Measurements from ENCODE around the gene MANBA. TPM values are rescaled to one million over a fixed set of nuclear protein-coding genes. Genes with fewer than 3 reads are reported as not detected.

Gene MANBA
- total and polyA plus RNA-seq, 2 of the 13 experiments (the other 11 are each of a cell fraction or from before 2014, with no cell fraction given), result 11.7 to 33.3 TPM

GRCh38 chr4:102760645-102761295, at the start of gene MANBA (continued):
- TF ChIP-seq KLF15 (CRISPR knock-in tag; IDR thresholded peaks at IDR 0.05; ENCODE audit: borderline replicate concordance) (peak; percentile 69; the same call in 1 of the 2 replicates), PLSCR1 (CRISPR knock-in tag; IDR thresholded peaks at IDR 0.05; ENCODE audit: borderline replicate concordance) (no peak), NFKB2 (CRISPR knock-in tag; IDR thresholded peaks at IDR 0.05; ENCODE audit: borderline replicate concordance) (peak; percentile 68; the same call in 1 of the 2 replicates), ZXDC (CRISPR knock-in tag; IDR thresholded peaks at IDR 0.05) (no peak), ZC3H4 (CRISPR knock-in tag; IDR thresholded peaks at IDR 0.05; ENCODE audit: borderline replicate concordance) (no peak), FOXP1 (IDR thresholded peaks at IDR 0.05) (no peak), FOXP1 (CRISPR knock-in tag; IDR thresholded peaks at IDR 0.05) (no peak; the same call in 1 of the 2 replicates), IKZF4 (CRISPR knock-in tag; IDR thresholded peaks at IDR 0.05; ENCODE audit: borderline replicate concordance, low read depth, not compliant biosample characterization) (no peak), SNAPC2 (CRISPR knock-in tag; IDR thresholded peaks at IDR 0.05) (0 out of 2 replicates have a peak, but pooled peaks have one; percentile 61), ZBTB43 (CRISPR knock-in tag; conservative IDR thresholded peaks at IDR 0.05) (no peak; the same call in 1 of the 2 replicates), ZNF597 (CRISPR knock-in tag; IDR thresholded peaks at IDR 0.05) (no peak), MTA1 (CRISPR knock-in tag; IDR thresholded peaks at IDR 0.05; ENCODE audit: borderline replicate concordance) (peak; percentile 85; the same call in 1 of the 2 replicates), ZNF747 (CRISPR knock-in tag; IDR thresholded peaks at IDR 0.05; ENCODE audit: borderline replicate concordance) (peak; percentile 69), HMGXB4 (CRISPR knock-in tag; IDR thresholded peaks at IDR 0.05; ENCODE audit: borderline replicate concordance in 1 of 2, low read depth in 1 of 2) (peak; percentile 56 to 77; a peak in 3 of 4 replicates), ZNF225 (CRISPR knock-in tag; IDR thresholded peaks at IDR 0.05) (0 out of 2 replicates have a peak, but pooled peaks have one; percentile 32), RBM39 (IDR thresholded peaks at IDR 0.05; ENCODE audit: low read depth, low read length, poor library complexity, severe bottlenecking) (peak; percentile 69), SP5 (CRISPR knock-in tag; IDR thresholded peaks at IDR 0.05; ENCODE audit: borderline replicate concordance, low read depth) (peak; percentile 93)
